ENCODE measurements around the gene HS3ST3A1. TPM values are rescaled to one million over a fixed set of nuclear protein-coding genes. Genes with fewer than 3 reads are reported as not detected.

Gene HS3ST3A1
- total RNA-seq, 2 donors from 2014 or later = 0.16 to 0.27 TPM

- no peak for ATAC-seq
- no peak for DNase-seq
- intact Hi-C loops (cut with DNase I) = loop anchor here (5.0 kb wide), 2 partner anchors 467 to 702 kb away; partner anchors contain the start of genes COX10 (in 1 of the 2) and HS3ST3B1 (in 1 of the 2)
These were observed 1.9 kb downstream of the HS3ST3A1 start for GRCh38 chr17:13599864-13600263.

DNA sequence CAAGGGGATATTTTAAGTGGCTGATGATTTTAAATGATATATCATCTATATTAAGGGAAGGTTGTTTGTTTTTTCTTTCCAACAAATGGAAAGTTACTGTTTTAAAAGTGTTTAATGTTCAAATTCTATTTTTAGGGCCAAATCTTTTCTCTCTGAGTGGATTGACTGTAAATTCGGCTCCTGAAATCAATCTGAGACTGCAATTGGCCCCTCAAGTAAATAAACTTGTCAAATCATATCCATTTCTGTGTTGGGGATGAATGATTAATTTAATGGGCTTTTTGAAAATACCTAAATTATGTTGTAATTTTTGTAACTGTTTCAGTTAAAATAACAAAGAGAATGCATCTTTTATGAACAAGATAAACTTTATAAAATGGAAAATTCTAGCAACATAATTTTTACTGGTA, 2.6 kb downstream of the HS3ST3A1 start:
- ATAC-seq (no peak), DNase-seq (no peak)
- intact Hi-C loops (cut with DNase I) = loop anchor here (5.0 kb wide), 2 partner anchors 468 to 703 kb away; partner anchors contain the start of genes COX10 (in 1 of the 2) and HS3ST3B1 (in 1 of the 2)

GRCh38 chr17:13598353-13599167, 3.2 kb downstream of the HS3ST3A1 start:
- intact Hi-C loops (cut with DNase I) = loop anchor here (5.0 kb wide), 2 partner anchors 469 to 704 kb away; partner anchors contain the start of genes COX10 (in 1 of the 2) and HS3ST3B1 (in 1 of the 2)
- ATAC-seq = no peak
- no peak for DNase-seq

GRCh38 chr17:13597723-13598347, 3.9 kb downstream of the HS3ST3A1 start:
- intact Hi-C loops (cut with DNase I) = loop anchor here (1.0 to 5.0 kb wide), 3 partner anchors 469 to 704 kb away; partner anchors contain the start of genes COX10 (in 1 of the 2) and HS3ST3B1 (in 1 of the 2)
- no peak for DNase-seq
- no peak for ATAC-seq

DNA sequence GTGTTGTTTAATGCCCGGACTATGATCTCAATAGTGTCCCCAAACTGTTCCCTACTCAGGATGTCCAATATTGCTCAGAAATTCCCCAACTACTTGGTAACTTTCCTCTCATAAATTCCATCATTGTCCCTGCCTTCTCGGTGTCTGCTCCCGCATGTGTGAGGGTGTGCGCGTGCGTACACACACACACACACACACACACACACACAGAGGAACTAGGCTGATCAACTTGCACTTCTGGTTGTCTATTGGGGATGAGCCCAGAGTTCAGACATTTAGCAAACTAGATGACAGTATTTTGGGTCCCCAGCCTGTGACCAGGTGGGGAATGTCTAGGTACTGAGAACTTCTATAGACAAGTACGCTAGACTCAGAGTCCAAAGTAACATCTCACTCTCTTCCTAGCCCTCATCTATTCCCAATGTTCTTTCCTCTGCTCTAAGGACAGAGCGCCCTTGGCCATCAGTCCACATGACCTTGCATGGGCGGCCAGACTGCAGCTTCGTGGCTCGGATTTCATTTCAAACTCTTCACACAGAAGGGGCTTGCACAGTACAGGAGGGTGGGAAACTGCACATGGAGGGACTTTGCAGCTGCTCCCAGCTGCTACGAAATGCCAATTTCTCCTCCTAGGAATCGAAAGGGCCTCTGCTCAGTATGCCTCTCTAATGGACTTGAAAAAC, 5.3 kb downstream of the HS3ST3A1 start:
- ATAC-seq = no peak
- no peak for DNase-seq
- intact Hi-C loops (cut with DNase I) = loop anchor here (5.0 kb wide), 2 partner anchors 471 to 706 kb away; partner anchors contain the start of genes COX10 (in 1 of the 2) and HS3ST3B1 (in 1 of the 2)

- intact Hi-C loops (cut with DNase I) = loop anchor here (2.0 to 5.0 kb wide), 3 partner anchors 472 to 1331 kb away; partner anchors contain the start of genes COX10 (in 1 of the 2) and HS3ST3B1 (in 1 of the 2)
- ATAC-seq = no peak
- no peak for DNase-seq
These were observed 6.2 kb downstream of the HS3ST3A1 start for GRCh38 chr17:13595599-13595899.

DNA sequence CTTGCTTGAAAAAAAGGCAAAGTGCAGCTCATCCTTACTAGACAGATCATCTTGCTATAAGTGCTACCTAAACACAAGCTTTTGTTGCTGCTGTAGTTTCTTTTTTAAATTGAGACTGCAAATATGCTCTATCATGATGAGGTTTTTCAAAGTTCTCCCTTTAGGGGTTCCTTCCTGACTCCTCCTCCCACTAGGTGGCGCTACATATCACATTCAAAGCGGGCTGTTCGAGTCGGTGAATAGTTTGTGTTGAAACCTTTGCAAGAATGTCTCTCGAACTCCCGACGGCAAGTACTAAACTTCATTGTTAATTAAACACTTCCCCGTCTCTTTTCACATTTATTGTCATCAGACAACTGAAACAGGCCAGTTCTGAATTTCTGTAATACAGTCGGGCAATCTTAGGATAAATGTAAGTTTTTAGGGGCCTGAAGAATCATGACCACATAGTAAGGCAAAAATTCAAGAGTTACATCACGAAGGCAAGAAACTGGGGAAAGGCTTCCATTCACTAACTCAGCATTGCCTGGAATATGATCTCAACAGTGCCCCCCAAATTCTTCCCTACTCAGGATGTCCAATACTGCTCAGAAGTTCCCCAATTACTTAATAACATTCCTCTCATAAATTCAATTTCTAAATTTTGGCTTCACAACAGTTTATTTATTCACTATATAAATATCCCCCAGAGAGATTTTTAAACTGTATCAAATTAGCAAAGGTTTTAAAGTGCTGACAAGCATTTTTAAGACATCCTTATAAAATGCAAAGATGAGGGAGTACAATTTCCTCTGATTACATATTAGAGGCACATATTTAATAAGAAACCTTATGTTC, 6.7 kb downstream of the HS3ST3A1 start:
- intact Hi-C loops (cut with DNase I) = loop anchor here (2.0 to 5.0 kb wide), 3 partner anchors 472 to 1332 kb away; partner anchors contain the start of genes COX10 (in 1 of the 2) and HS3ST3B1 (in 1 of the 2)
- DNase-seq (peak; percentile 69), ATAC-seq (peak; percentile 50 to 73)

DNA sequence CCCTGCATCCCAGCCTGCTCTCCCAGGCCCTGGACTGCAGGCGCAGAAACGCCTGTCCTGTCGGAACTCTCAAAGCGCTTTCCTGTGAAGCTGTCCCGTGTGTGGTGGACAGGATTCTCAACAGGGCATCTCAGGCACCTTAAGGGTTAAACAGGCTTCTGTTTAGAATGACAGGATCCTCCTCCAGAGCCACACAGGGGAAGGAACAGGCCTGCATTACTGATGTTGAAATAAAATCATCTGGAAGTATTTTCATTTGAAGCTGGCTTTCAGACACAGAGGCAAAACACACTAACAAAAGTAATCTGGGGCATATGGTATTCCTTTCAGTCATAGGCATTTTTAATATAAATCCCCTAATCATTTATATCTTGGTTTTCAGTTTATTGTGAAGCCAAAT, 7.4 kb downstream of the HS3ST3A1 start:
- intact Hi-C loops (cut with DNase I) = loop anchor here in 1 of 2 donors (2.0 kb wide), 1 partner anchor 1332 kb away; no protein-coding TSS in a partner anchor
- DNase-seq (no peak), ATAC-seq (no peak)

- no peak for DNase-seq
- intact Hi-C loops (cut with DNase I) = loop anchor here in 1 of 2 donors (2.0 kb wide), 1 partner anchor 1333 kb away; no protein-coding TSS in a partner anchor
- no peak for ATAC-seq
These were observed 8.0 kb downstream of the HS3ST3A1 start for GRCh38 chr17:13593757-13594156.

DNA sequence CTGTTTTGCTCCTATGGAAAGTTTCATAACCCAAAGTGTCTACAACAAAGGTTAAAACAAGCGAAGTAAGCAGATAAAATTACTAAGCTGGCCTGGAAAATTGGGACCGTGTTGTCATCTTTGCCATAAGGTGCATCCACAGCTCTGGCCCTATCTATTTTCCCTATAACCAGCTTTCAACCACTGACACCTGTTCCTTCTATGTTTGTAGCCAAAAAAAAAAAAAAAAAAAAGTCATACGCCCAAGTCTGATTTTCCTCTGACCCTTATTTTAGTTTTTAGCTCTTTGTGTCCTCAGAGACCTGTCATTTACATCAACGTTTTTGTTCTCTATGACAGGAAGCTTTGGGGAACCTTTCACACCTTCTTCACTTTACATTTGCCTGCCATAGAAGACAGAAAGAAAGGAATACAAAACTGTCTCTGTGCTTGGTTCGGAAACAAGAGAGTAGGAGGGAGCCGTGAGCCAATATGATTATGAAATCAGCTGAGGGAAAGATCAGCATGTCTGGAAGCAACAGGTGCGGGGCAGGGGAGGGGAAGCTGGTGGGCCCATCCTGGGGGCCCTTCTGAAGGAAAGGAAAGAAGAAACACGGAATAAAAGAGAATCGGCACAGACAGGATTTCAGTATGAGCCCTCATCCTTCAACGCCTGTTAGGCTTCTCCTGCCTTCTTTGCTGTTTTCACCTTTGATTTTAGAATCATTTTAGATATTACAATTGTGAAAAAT, 8.5 kb downstream of the HS3ST3A1 start:
- DNase-seq = no peak
- intact Hi-C loops (cut with DNase I) = no loop called here
- no peak for ATAC-seq

GRCh38 chr17:13592427-13592826, 9.3 kb downstream of the HS3ST3A1 start:
- DNase-seq = no peak
- no peak for ATAC-seq
- intact Hi-C loops (cut with DNase I) = no loop called here

GRCh38 chr17:13590441-13590840, 11.3 kb downstream of the HS3ST3A1 start:
- intact Hi-C loops (cut with DNase I) = no loop called here

DNA sequence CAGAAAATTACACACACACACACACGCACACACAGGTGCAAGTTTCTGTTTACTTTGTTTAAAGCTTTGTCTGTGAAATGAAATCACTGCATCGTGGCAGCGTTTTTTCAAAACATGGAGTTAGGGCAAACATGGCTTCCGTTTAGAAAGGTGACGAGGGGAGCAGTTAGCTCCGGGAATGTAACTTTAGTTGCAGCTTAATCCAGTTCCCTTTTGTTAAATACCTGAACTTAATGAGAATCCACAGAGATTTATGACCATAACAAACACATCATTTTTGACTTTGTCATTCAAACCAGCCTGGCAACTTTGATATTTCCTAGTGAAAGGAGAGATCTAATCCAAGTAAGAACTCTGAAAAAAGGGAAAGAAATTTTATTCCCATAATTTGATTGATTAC, 12.1 kb downstream of the HS3ST3A1 start:
- intact Hi-C loops (cut with DNase I) = loop anchor here (10.0 kb wide), 1 partner anchor 255 kb away; no protein-coding TSS in a partner anchor
- no peak for DNase-seq
- ATAC-seq = no peak

More at GRCh38 chr17:13590441-13590840, 11.3 kb downstream of the HS3ST3A1 start:
- DNase-seq = no peak
- ATAC-seq = no peak

DNA sequence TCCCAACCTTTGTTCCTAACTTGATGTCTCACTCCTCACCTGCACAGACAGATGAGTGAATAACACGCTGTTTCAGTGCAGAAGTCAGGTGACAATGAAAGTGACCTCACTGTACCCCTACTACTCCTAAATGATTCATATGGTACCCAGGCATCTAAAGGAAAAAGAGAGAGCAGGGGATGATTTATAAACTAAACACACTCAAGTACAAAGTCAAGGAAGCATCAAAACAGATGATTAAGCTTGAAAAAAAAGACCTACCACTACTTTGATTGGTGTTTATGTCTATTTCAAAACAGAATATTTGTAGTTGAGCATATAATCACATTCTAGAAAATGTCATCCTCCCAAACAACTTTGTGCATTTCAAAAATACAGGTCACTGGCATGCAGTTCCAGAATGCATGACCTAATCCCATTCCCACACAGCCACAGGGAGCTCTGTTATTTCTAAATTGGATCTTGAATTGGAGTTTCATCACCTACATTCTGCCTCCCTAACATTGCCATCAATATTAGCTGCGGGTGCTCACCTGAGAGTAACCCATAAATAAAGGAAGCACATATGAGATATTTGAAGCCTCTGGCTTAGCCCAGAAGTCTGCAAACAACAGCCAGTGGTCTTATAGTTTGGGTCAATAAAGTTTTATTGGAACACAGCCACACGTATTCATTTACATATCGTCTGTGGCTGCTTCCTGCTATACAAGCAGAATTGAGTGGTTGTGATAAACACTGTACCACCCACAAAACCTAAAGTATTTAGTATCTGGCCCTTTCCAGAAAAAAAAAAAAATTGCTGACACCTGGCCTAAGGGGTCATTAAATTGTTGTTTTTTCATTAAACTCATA, 14.0 kb downstream of the HS3ST3A1 start:
- ATAC-seq = no peak
- intact Hi-C loops (cut with DNase I) = loop anchor here (10.0 kb wide), 1 partner anchor 253 kb away; no protein-coding TSS in a partner anchor
- DNase-seq = no peak

- ATAC-seq = no peak
- no peak for DNase-seq
- intact Hi-C loops (cut with DNase I) = loop anchor here (10.0 kb wide), 1 partner anchor 250 kb away; no protein-coding TSS in a partner anchor
These were observed 17.0 kb downstream of the HS3ST3A1 start for GRCh38 chr17:13584701-13585080.

DNA sequence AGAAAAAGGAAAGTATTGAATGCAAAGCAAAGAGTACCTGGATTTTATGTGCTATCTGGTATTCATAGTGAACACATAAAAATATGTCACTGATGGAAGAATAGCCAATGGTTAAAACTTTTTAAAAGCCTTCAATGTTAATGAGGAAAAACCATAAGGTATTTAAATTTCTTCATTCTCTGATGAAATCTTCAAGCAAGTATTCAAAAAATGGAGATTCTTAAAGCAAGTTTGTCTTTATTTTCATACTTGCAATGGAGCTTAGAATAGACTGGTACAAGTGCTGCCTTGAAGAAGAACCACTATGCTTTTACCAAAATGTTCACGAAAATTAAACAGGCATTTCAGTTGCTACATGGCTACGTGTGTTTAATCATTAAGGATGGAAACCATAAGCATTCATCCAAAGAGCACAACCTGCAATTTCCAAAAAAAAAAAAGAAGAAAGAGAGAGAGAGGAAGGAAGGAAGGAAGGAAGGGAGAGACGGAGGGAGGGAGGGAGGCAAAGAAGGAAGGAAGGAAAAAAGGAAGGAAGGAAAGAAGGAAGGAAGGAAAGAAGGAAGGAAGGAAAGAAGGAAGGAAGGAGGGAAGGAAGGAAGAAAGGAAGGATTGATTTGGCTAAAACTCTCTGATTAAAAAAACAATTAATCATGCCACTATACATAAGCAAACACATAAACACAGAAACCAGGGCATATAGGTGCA, 17.6 kb downstream of the HS3ST3A1 start:
- ATAC-seq = no peak
- intact Hi-C loops (cut with DNase I) = loop anchor here (10.0 kb wide), 1 partner anchor 249 kb away; no protein-coding TSS in a partner anchor
- no peak for DNase-seq
